HEK293 (cell line): Measurements from ENCODE around the gene SCG3.

Source experiments
- CTCF ChIA-PET: fragments of 350-600 bp; formaldehyde crosslinking; extraction: SDS; loops from one replicate; lab custom pipeline; 2021; ENCODE audit warnings: antibody characterized with exemption; lab: Yijun Ruan, JAX
- POLR2A ChIA-PET: fragments of 300-600 bp; formaldehyde crosslinking; extraction: SDS; loops from one replicate; lab custom pipeline; 2020; ENCODE audit warnings: antibody characterized with exemption, inconsistent platforms; lab: Yijun Ruan, JAX
- H3K27ac ChIP-seq: fragments of 200-500 bp; sonication (Bioruptor generic); 2 replicates; pipeline ENCODE4 v1.5.1; 2014; ENCODE audit warnings: low read depth, low read length, control low read depth, inconsistent platforms; ENCODE audit errors: extremely low read depth
- H3K36me3 ChIP-seq, 2 experiments: fragments of 200-500 bp in 1 of 2; sonication (Bioruptor generic) in 1 of 2; 1 replicate in 1 of 2; 2 replicates in 1 of 2; pipeline ENCODE4 v1.5.1; 2014 to 2017; ENCODE audit warnings: inconsistent platforms in 2 of 2, low read length in 2 of 2; ENCODE audit not compliant: control insufficient read depth in 2 of 2, insufficient read depth in 1 of 2
- H3K4me1 ChIP-seq: fragments of 200-500 bp; sonication (Bioruptor generic); 2 replicates; pipeline ENCODE4 v1.5.1; 2014; ENCODE audit warnings: mild to moderate bottlenecking, low read length, inconsistent platforms; ENCODE audit not compliant: control insufficient read depth, insufficient read depth
- H3K4me3 ChIP-seq: 2 replicates; pipeline ENCODE4 v1.5.1; 2011; ENCODE audit warnings: low read depth, mild to moderate bottlenecking, control low read depth, low read length, moderate library complexity
- H3K9me3 ChIP-seq: fragments of 200-500 bp; sonication (Bioruptor generic); 2 replicates; pipeline ENCODE4 v1.5.1; 2014; ENCODE audit warnings: low read depth, low read length, inconsistent platforms; ENCODE audit not compliant: control insufficient read depth, insufficient read depth
- GLIS1 ChIP-seq: fragments of 450-650 bp; formaldehyde crosslinking; IDR thresholded peaks from 2 replicates; pipeline ENCODE4 v1.5.1; 2016; ENCODE audit warnings: missing biosample characterization, missing genetic modification characterization
- HOXA7 ChIP-seq: sonication (generic); formaldehyde crosslinking; IDR thresholded peaks from 2 replicates; pipeline ENCODE4 v1.8.1; 2022; ENCODE audit warnings: missing genetic modification reagents, borderline replicate concordance
- HOXD13 ChIP-seq: sonication (generic); formaldehyde crosslinking; IDR thresholded peaks from 2 replicates; pipeline ENCODE4 v1.8.0; 2022; ENCODE audit warnings: missing genetic modification reagents, borderline replicate concordance
- IKZF3 ChIP-seq: fragments of 450-650 bp; IDR thresholded peaks from 2 replicates; pipeline ENCODE4 v1.5.0; 2018; ENCODE audit warnings: missing biosample characterization, mild to moderate bottlenecking, missing genetic modification characterization, moderate library complexity
- KLF1 ChIP-seq: fragments of 450-650 bp; formaldehyde crosslinking; IDR thresholded peaks from 2 replicates; pipeline ENCODE4 v1.5.1; 2016; ENCODE audit warnings: missing biosample characterization, missing genetic modification characterization
- KLF16 ChIP-seq: fragments of 450-650 bp; formaldehyde crosslinking; IDR thresholded peaks from 2 replicates; pipeline ENCODE4 v1.5.1; 2017; ENCODE audit warnings: missing biosample characterization, missing genetic modification characterization
- KLF8 ChIP-seq: fragments of 450-650 bp; formaldehyde crosslinking; IDR thresholded peaks from 2 replicates; pipeline ENCODE4 v1.5.1; 2016; ENCODE audit warnings: missing biosample characterization, missing genetic modification characterization
- MYNN ChIP-seq: fragments of 450-650 bp; formaldehyde crosslinking; IDR thresholded peaks from 2 replicates; pipeline ENCODE4 v1.5.1; 2016; ENCODE audit warnings: missing biosample characterization, missing genetic modification characterization, borderline replicate concordance
- PBX3 ChIP-seq: sonication (generic); formaldehyde crosslinking; IDR thresholded peaks from 2 replicates; pipeline ENCODE4 v1.8.1; 2022; ENCODE audit warnings: mild to moderate bottlenecking, moderate library complexity, missing genetic modification reagents
- RBAK ChIP-seq: fragments of 450-650 bp; formaldehyde crosslinking; IDR thresholded peaks from 2 replicates; pipeline ENCODE4 v1.5.1; 2016; ENCODE audit warnings: missing biosample characterization, missing genetic modification characterization
- SP7 ChIP-seq: fragments of 450-650 bp; formaldehyde crosslinking; IDR thresholded peaks from 2 replicates; pipeline ENCODE4 v1.5.1; 2016; ENCODE audit warnings: missing biosample characterization, missing genetic modification characterization
- ZBTB26 ChIP-seq: fragments of 450-650 bp; formaldehyde crosslinking; optimal IDR thresholded peaks from 2 replicates; pipeline ENCODE3; 2016; ENCODE audit warnings: missing biosample characterization, mild to moderate bottlenecking, missing genetic modification characterization
- ZBTB48 ChIP-seq: fragments of 450-650 bp; formaldehyde crosslinking; IDR thresholded peaks from 2 replicates; pipeline ENCODE4 v1.5.1; 2016; ENCODE audit warnings: missing biosample characterization, missing genetic modification characterization
- ZBTB49 ChIP-seq: fragments of 450-650 bp; formaldehyde crosslinking; IDR thresholded peaks from 2 replicates; pipeline ENCODE4 v1.5.1; 2016; ENCODE audit warnings: missing biosample characterization, missing genetic modification characterization, low read depth
- ZBTB6 ChIP-seq: fragments of 450-650 bp; formaldehyde crosslinking; IDR thresholded peaks from 2 replicates; pipeline ENCODE4 v1.5.1; 2017; ENCODE audit warnings: missing biosample characterization, missing genetic modification characterization
- ZBTB8A ChIP-seq: fragments of 450-650 bp; formaldehyde crosslinking; IDR thresholded peaks from 2 replicates; pipeline ENCODE4 v1.5.1; 2016; ENCODE audit warnings: missing biosample characterization, missing genetic modification characterization
- ZNF16 ChIP-seq: fragments of 450-650 bp; formaldehyde crosslinking; IDR thresholded peaks from 2 replicates; pipeline ENCODE4 v1.5.1; 2016; ENCODE audit warnings: low read depth, missing biosample characterization, missing genetic modification characterization
- ZNF23 ChIP-seq: fragments of 450-650 bp; formaldehyde crosslinking; IDR thresholded peaks from 2 replicates; pipeline ENCODE4 v1.5.1; 2016; ENCODE audit warnings: missing biosample characterization, missing genetic modification characterization, borderline replicate concordance
- ZNF274 ChIP-seq, 2 experiments: fragments of 200-500 bp in 1 of 2; fragments of 450-650 bp in 1 of 2; sonication (Bioruptor generic) in 1 of 2; formaldehyde crosslinking in 1 of 2; IDR thresholded peaks; 2 replicates each; pipeline versions ENCODE4 v1.5.1 to v1.6.1; 2014 to 2016; ENCODE audit warnings: borderline replicate concordance in 1 of 2, inconsistent platforms in 1 of 2, low read length in 1 of 2, missing biosample characterization in 1 of 2, missing genetic modification characterization in 1 of 2
- ZNF366 ChIP-seq: fragments of 450-650 bp; formaldehyde crosslinking; conservative IDR thresholded peaks from 2 replicates; pipeline ENCODE4 v1.5.1; 2016; ENCODE audit warnings: missing biosample characterization, missing genetic modification characterization
- ZNF423 ChIP-seq: fragments of 450-650 bp; formaldehyde crosslinking; IDR thresholded peaks from 2 replicates; pipeline ENCODE4 v1.5.1; 2016; ENCODE audit warnings: missing biosample characterization, missing genetic modification characterization
- ZNF623 ChIP-seq: fragments of 450-650 bp; formaldehyde crosslinking; IDR thresholded peaks from 2 replicates; pipeline ENCODE4 v1.5.1; 2016; ENCODE audit warnings: missing biosample characterization, missing genetic modification characterization
- ZNF660 ChIP-seq: fragments of 450-650 bp; IDR thresholded peaks from 2 replicates; pipeline ENCODE4 v1.5.1; 2018; ENCODE audit warnings: missing biosample characterization, mild to moderate bottlenecking, missing genetic modification characterization
- ZSCAN30 ChIP-seq: fragments of 450-650 bp; IDR thresholded peaks from 2 replicates; pipeline ENCODE4 v1.5.1; 2018; ENCODE audit warnings: missing biosample characterization, mild to moderate bottlenecking, missing genetic modification characterization, moderate library complexity
- ZXDB ChIP-seq: fragments of 450-650 bp; formaldehyde crosslinking; IDR thresholded peaks from 2 replicates; pipeline ENCODE4 v1.5.1; 2016; ENCODE audit warnings: missing biosample characterization, missing genetic modification characterization
- TF ChIP-seq, protein P1 (sequence below): fragments of 450-650 bp; formaldehyde crosslinking; IDR thresholded peaks from 2 replicates; pipeline ENCODE4 v1.5.1; 2017; ENCODE audit warnings: missing biosample characterization, missing genetic modification characterization
- TF ChIP-seq, protein P2 (sequence below): fragments of 450-650 bp; IDR thresholded peaks from 2 replicates; pipeline ENCODE4 v1.5.1; 2018; ENCODE audit warnings: missing biosample characterization, mild to moderate bottlenecking, missing genetic modification characterization

The SCG3 gene

DNA sequence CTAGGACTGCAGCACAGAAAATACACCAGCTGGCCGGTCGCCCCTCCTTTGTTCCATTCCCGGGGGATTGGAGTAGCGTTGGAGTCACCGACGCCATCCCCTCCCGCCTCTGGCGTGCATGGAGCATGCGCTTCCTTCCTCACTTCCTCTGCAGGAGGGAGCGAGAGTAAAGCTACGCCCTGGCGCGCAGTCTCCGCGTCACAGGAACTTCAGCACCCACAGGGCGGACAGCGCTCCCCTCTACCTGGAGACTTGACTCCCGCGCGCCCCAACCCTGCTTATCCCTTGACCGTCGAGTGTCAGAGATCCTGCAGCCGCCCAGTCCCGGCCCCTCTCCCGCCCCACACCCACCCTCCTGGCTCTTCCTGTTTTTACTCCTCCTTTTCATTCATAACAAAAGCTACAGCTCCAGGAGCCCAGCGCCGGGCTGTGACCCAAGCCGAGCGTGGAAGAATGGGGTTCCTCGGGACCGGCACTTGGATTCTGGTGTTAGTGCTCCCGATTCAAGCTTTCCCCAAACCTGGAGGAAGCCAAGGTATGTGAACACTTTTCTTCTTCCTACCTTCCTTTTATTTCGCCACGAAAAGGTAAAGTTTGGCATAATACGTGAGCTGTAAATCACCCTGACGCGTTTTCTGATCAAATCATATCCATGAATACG lies at the start of gene SCG3:
SCG3 (plus strand) TSS at position 201 of the 661 bp plus-strand sequence; CDS start at position 454, 253 bp downstream.
- ChIA-PET CTCF (interaction anchor here (2.0 kb wide), 1 partner anchor 32 kb away, joined by 4 read pairs; no protein-coding TSS in a partner anchor), POLR2A (interaction anchor here (0.6 to 1.2 kb wide), 3 partner anchors 89 to 250 kb away, joined by 3 to 4 read pairs (median 3); no protein-coding TSS in a partner anchor)
- H3K27ac ChIP-seq, result no peak within 1 kb of the TSS
- peak; percentile 45; the same call in 1 of the 2 replicates for TF ChIP-seq KLF16 (tag by site-specific recombination)
- peak; percentile 77 for TF ChIP-seq ZBTB48 (tag by site-specific recombination)
- TF ChIP-seq ZNF16 (tag by site-specific recombination), result no peak
- 0 out of 2 replicates have a peak, but pooled peaks have one; percentile 21 for TF ChIP-seq SP7 (tag by site-specific recombination)
- TF ChIP-seq MYNN (tag by site-specific recombination), result no peak
- TF ChIP-seq ZBTB6, result peak; percentile 24; the same call in 1 of the 2 replicates
- TF ChIP-seq IKZF3 (tag by site-specific recombination), result peak; percentile 73
- TF ChIP-seq HOXD13, result 0 out of 2 replicates have a peak, but pooled peaks have one; percentile 13
- TF ChIP-seq ZBTB26, result peak; percentile 63
- peak; percentile 62 for TF ChIP-seq KLF1
- TF ChIP-seq RBAK (tag by site-specific recombination), result no peak
- no peak for TF ChIP-seq ZNF623
- peak; percentile 61 for TF ChIP-seq GLIS1 (tag by site-specific recombination)
- TF ChIP-seq KLF8 (tag by site-specific recombination), result peak; percentile 68
- peak; percentile 38; the same call in 1 of the 2 replicates for TF ChIP-seq ZBTB8A (tag by site-specific recombination)
- no peak for TF ChIP-seq HOXA7 (CRISPR knock-in tag)
- no peak for TF ChIP-seq ZNF23 (tag by site-specific recombination)
- TF ChIP-seq PBX3 (CRISPR knock-in tag), result no peak
- peak; percentile 63; the same call in 1 of the 2 replicates for TF ChIP-seq ZSCAN30 (tag by site-specific recombination)
- TF ChIP-seq ZNF660 (tag by site-specific recombination), result no peak; the same call in 1 of the 2 replicates
- TF ChIP-seq ZNF423 (tag by site-specific recombination), result no peak
- TF ChIP-seq, protein P1, sequence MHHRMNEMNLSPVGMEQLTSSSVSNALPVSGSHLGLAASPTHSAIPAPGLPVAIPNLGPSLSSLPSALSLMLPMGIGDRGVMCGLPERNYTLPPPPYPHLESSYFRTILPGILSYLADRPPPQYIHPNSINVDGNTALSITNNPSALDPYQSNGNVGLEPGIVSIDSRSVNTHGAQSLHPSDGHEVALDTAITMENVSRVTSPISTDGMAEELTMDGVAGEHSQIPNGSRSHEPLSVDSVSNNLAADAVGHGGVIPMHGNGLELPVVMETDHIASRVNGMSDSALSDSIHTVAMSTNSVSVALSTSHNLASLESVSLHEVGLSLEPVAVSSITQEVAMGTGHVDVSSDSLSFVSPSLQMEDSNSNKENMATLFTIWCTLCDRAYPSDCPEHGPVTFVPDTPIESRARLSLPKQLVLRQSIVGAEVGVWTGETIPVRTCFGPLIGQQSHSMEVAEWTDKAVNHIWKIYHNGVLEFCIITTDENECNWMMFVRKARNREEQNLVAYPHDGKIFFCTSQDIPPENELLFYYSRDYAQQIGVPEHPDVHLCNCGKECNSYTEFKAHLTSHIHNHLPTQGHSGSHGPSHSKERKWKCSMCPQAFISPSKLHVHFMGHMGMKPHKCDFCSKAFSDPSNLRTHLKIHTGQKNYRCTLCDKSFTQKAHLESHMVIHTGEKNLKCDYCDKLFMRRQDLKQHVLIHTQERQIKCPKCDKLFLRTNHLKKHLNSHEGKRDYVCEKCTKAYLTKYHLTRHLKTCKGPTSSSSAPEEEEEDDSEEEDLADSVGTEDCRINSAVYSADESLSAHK (tag by site-specific recombination), result no peak
- peak; percentile 66 for TF ChIP-seq ZNF366 (tag by site-specific recombination)
- TF ChIP-seq ZXDB (tag by site-specific recombination), result 0 out of 2 replicates have a peak, but pooled peaks have one; percentile 30
- TF ChIP-seq, protein P2, sequence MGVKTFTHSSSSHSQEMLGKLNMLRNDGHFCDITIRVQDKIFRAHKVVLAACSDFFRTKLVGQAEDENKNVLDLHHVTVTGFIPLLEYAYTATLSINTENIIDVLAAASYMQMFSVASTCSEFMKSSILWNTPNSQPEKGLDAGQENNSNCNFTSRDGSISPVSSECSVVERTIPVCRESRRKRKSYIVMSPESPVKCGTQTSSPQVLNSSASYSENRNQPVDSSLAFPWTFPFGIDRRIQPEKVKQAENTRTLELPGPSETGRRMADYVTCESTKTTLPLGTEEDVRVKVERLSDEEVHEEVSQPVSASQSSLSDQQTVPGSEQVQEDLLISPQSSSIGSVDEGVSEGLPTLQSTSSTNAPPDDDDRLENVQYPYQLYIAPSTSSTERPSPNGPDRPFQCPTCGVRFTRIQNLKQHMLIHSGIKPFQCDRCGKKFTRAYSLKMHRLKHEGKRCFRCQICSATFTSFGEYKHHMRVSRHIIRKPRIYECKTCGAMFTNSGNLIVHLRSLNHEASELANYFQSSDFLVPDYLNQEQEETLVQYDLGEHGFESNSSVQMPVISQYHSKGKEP, result no peak
- TF ChIP-seq ZBTB49 (tag by site-specific recombination), result no peak
- TF ChIP-seq ZNF274 (IDR thresholded peaks at IDR 0.05; ENCODE audit: low read length), result no peak
- no peak for TF ChIP-seq ZNF274 (tag by site-specific recombination; IDR thresholded peaks at IDR 0.05; ENCODE audit: borderline replicate concordance)

More for the DNA sequence above, at the start of gene SCG3:
- H3K9me3 ChIP-seq, result no peaks in the 10 kb centered on the region
- H3K36me3 ChIP-seq, result no peaks in the 10 kb centered on the region
- H3K4me3 ChIP-seq, result peak within 1 kb of the TSS; percentile 19
- no peaks in the 10 kb centered on the region for H3K4me1 ChIP-seq
